Mucosa of descending colon (tissue), 3 donors: ENCODE data around the gene TRAPPC3. TPM values are rescaled to one million over a fixed set of nuclear protein-coding genes. Genes with fewer than 3 reads are reported as not detected.

ENCODE experiments used
- ATAC-seq: fragments of 200-7000 bp; cut with Tn5 transposase; one replicate; pipeline ENCODE4 v1.9.1; 2020; ENCODE audit warnings: mild to moderate bottlenecking, moderate library complexity
- DNase-seq, 3 donors: peaks; one replicate each; pipeline ENCODE4 v3.0.0-alpha.2; 2020
- H3K36me3 ChIP-seq: fragments of 200-600 bp; one replicate; pipeline ENCODE4 v1.8.0; 2021; ENCODE audit warnings: low read depth, mild to moderate bottlenecking
- H3K4me1 ChIP-seq: fragments of 200-600 bp; one replicate; pipeline ENCODE4 v1.8.0; 2021; ENCODE audit warnings: low read depth, mild to moderate bottlenecking
- H3K4me3 ChIP-seq: fragments of 200-600 bp; one replicate; pipeline ENCODE4 v1.8.0; 2021; ENCODE audit warnings: mild to moderate bottlenecking
- H3K9me3 ChIP-seq: fragments of 200-600 bp; one replicate; pipeline ENCODE4 v1.8.0; 2021; ENCODE audit warnings: mild to moderate bottlenecking
- CTCF ChIP-seq: fragments of 200-600 bp; IDR thresholded peaks from one replicate; pipeline ENCODE4 v1.8.0; 2022; ENCODE audit warnings: antibody characterized with exemption, mild to moderate bottlenecking
- intact Hi-C, 2 donors: fragments of 100-400 bp; cut with DNase I in 1 of 2; cut with micrococcal nuclease in 1 of 2; formaldehyde crosslinking; loops; one replicate each; pipeline versions ENCODE4 v1.11.0 to v1.11.1; 2022; cut with DNase I, micrococcal nuclease
- total RNA-seq, 3 donors: library from RNA; stranded (reverse); fragmentation: NEBNext Ultra II Directional in 2 of 3; extraction: Animal tissue kit (Norgen Biotek cat#: 25700) in 2 of 3; gene quantifications; one replicate each; pipeline versions ENCODE4 v1.2.1 to v1.2.4, GENCODE V29; 2021 to 2023
- donor health status: DM: no; HTN: no; CAD: no; lungs with moderate emphysema.
- donor health status: DM: no; HTN: no; CAD: no.
- donor health status: DM: no; HTN: yes; CAD: no.

Gene TRAPPC3
- total RNA-seq, 3 donors from 2014 or later: 55.7 to 86.6 (median 57.7) TPM

DNA sequence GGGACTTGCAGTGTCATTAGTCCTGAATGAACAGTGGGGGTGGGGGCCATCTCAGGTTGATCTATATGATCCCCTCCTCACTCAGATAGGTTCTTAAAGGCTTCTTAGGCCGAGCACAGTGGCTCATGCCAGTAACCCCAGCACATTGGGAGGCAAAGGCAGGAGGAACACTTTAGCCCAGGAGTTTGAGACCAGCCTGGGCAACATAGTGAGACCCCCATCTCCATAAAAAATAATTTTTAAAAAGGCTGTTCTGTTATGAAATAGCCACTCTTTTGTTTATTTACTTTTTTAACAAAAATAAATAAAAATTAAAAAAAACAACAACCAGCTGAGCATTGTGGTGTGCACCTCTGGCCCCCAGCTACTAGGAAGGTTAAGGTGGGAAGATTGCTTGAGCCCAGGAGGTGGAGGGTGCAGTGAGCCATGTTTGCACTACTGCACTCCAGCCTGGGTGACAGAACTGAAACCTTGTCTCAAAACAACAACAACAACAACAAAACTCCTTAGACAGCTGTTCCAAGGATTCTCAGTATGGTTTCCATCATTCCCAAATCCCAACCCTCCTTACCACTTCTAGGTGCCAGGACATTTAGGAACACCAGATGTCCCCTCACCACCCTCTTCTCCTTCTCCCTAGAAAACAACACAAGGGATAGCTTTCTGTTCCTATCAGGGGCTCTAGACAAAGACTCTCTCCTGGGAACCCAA is 2.0 kb upstream of the TRAPPC3 start:
- peaks cover 40% of the 10 kb centered on the region for H3K4me1 ChIP-seq

GRCh38 chr1:36150296-36151133 is 1.2 kb upstream of the TRAPPC3 start:
- Histone ChIP-seq H3K4me3 (no peak overlapping the region), H3K4me1 (peaks cover 40% of the 10 kb centered on the region)
- intact Hi-C loops: no loop called here

More for the DNA sequence above, 2.0 kb upstream of the TRAPPC3 start:
- Histone ChIP-seq H3K36me3 (no peaks in the 10 kb centered on the region), H3K9me3 (no peaks in the 10 kb centered on the region), H3K4me3 (no peak overlapping the region)
- intact Hi-C loops: no loop called here
- ATAC-seq: no peak
- TF ChIP-seq CTCF: no peak
- DNase-seq: no peak

DNA sequence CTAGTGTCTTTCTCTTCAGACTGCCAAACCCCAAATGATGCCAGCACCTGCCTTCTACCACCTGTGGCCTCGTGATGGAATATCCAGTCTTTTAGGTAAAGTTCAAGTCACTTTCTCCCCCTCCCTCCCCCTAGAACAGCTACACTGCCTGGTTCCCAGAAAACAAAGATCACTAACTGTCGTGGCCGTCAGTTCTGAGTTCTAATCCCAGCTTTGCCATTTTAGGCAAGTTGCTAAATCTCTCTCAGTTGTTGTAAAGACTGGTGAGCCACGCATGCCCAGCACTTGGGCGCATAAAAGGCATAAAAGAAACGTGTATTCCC is 648 bp upstream of the TRAPPC3 start:
- H3K4me1 ChIP-seq: peaks cover 36% of the 10 kb centered on the region
- intact Hi-C loops: loop anchor here in 1 of 2 donors (10.0 kb wide), 1 partner anchor 55 kb away; no protein-coding TSS in a partner anchor
- H3K9me3 ChIP-seq: no peaks in the 10 kb centered on the region
- no peaks in the 10 kb centered on the region for H3K36me3 ChIP-seq
- H3K4me3 ChIP-seq: no peak overlapping the region
- no peak for TF ChIP-seq CTCF
- DNase-seq: no peak
- no peak for ATAC-seq

More at GRCh38 chr1:36150296-36151133, 1.2 kb upstream of the TRAPPC3 start:
- Histone ChIP-seq H3K9me3 (no peaks in the 10 kb centered on the region), H3K36me3 (no peaks in the 10 kb centered on the region)
- no peak for TF ChIP-seq CTCF
- ATAC-seq (peak; percentile 79), DNase-seq (peak; percentile 90 to 96 (median 91))

DNA sequence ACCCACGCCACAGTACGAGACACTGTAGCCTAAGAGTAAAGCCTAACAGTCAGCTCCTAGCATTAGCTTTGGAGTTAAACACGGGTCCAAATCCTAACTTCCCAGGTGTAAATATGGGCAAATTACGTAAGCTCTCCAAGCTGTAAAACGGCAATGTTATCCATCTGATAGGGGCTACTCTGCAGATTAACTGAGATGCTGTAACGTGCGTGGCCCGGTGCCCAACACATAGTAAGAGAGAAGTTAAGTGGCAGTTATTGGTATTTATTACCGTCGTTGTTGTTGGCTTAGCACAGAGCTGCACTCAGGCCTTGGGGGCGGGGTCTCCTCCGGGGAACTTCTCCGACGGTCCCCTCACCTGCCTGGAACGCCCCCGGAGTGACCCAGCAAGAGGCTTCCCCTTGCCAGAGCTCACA is 457 bp downstream of the TRAPPC3 start:
- Histone ChIP-seq H3K9me3 (no peaks in the 10 kb centered on the region), H3K4me1 (peaks cover 34% of the 10 kb centered on the region), H3K4me3 (peak overlapping the region; percentile 79), H3K36me3 (no peaks in the 10 kb centered on the region)
- TF ChIP-seq CTCF: no peak
- DNase-seq (no peak), ATAC-seq (peak; percentile 9)
- intact Hi-C loops: loop anchor here in 1 of 2 donors (10.0 kb wide), 1 partner anchor 54 kb away; no protein-coding TSS in a partner anchor

DNA sequence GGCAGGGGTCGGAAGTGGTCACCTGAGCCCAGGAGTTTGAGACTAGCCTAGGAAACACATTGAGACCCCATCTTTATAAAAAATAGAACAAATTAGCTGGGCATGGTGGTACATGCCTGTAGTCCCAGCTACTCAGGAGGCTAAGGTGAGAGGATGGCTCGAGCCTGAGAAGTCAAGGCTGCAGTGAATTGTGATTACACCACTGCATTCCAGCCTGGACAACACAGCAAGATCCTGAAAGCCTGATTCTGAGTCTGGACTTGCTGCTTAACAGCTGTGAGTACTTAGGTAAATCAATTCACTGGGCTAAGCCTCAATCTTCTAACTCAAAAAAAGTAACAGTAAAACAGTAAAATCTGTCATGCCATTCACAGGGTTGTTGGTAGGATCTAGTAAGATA is 4.9 kb downstream of the TRAPPC3 start:
- DNase-seq: no peak
- Histone ChIP-seq H3K9me3 (no peaks in the 10 kb centered on the region), H3K36me3 (no peaks in the 10 kb centered on the region), H3K4me3 (no peak overlapping the region), H3K4me1 (peaks cover 13% of the 10 kb centered on the region)
- no peak for TF ChIP-seq CTCF
- intact Hi-C loops: loop anchor here in 1 of 2 donors (10.0 kb wide), 1 partner anchor 50 kb away; no protein-coding TSS in a partner anchor
- ATAC-seq: no peak
